ENCODE measurements around the gene FMR1NB.

The FMR1NB gene

DNA sequence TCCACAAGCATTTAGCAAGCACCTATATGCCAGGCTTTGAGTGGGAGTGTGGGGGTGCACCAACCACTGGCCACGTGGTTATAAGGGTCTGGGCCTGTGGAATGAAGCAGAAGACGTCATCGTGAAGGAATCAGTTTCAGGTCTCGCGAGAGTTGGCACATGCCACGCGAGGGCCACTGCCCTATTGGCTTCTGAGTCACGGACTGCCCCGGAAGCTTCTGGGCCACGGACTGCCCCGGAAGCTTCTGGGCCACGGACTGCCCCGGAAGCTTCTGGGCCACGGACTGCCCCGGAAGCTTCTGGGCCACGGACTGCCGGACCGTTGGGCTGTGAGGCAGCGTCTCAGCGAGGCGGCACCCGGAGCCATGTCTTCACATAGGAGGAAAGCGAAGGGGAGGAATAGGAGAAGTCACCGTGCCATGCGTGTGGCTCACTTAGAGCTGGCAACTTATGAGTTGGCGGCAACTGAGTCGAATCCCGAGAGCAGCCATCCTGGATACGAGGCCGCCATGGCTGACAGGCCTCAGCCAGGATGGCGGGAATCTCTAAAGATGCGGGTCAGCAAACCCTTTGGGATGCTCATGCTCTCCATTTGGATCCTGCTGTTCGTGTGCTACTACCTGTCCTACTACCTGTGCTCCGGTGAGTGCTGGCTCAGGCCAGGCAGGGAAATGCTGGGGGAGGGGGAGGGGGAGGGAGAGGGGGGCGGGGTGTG lies at the start of gene FMR1NB:
FMR1NB (plus strand) TSS at position 300 of the 715 bp plus-strand sequence; CDS start at position 366, 66 bp downstream.
- no peak within 1 kb of the TSS for H3K4me3 ChIP-seq (ENCODE audit: low read depth, low read length)
- no peak for TF ChIP-seq CTCF (IDR thresholded peaks at IDR 0.05; ENCODE audit: low read depth, low read length)

GRCh38 chrX:147933815-147934214 lies 47.3 kb upstream of the FMR1NB start:
- H3K4me3 ChIP-seq (ENCODE audit: low read depth, low read length): no peak overlapping the region
- no peak for TF ChIP-seq CTCF (IDR thresholded peaks at IDR 0.05; ENCODE audit: low read depth, low read length)

DNA sequence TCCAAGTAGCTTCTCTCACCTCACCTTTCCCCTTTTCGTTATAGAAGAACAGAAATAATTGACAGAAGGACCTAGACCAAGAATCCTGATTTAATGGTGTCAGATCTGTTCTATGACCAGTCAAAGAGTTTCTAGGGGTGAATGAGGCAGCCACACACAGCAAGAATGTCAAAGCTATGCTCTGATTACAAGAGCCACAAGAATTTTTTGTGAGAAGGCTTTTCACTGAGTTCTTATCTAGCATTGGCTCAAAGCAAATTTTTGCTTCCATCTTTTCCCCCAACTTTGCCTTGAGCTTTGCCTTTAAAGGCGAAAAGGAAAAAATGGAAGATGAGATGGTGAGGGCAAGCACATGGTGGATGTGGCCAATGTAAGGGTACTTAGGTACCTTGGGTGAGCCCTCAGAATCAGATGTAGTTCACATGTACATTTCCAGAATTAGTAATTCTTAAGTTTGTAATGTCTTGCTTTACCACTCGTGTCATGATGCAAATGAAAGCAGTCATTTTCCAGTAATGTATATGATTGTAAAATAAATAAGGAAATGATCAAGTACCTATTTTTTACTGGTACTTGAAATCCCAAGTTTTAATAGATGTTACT lies 45.9 kb upstream of the FMR1NB start:
- H3K4me3 ChIP-seq (ENCODE audit: low read depth, low read length): no peak overlapping the region
- TF ChIP-seq CTCF (IDR thresholded peaks at IDR 0.05; ENCODE audit: low read depth, low read length): no peak

- no peak overlapping the region for H3K4me3 ChIP-seq (ENCODE audit: low read depth, low read length)
- TF ChIP-seq CTCF (IDR thresholded peaks at IDR 0.05; ENCODE audit: low read depth, low read length): no peak
Observed at GRCh38 chrX:147945286-147945685, 35.9 kb upstream of the FMR1NB start.

DNA sequence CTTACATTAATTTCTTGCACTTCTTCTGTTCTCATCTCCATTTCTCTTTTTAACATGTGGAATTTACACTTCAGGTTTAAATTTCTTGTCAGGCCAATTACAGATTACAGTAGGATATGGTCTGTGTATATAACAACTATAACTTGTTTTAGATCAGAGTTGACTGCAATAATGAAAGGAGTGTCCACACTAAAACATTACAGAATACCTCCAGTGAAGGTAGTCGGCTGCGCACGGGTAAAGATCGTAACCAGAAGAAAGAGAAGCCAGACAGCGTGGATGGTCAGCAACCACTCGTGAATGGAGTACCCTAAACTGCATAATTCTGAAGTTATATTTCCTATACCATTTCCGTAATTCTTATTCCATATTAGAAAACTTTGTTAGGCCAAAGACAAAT lies 32.6 kb upstream of the FMR1NB start:
- no peak overlapping the region for H3K4me3 ChIP-seq (ENCODE audit: low read depth, low read length)
- TF ChIP-seq CTCF (IDR thresholded peaks at IDR 0.05; ENCODE audit: low read depth, low read length): no peak

- no peak for TF ChIP-seq CTCF (IDR thresholded peaks at IDR 0.05; ENCODE audit: low read depth, low read length)
- H3K4me3 ChIP-seq (ENCODE audit: low read depth, low read length): no peak overlapping the region
Observed at GRCh38 chrX:147950352-147950751, 30.8 kb upstream of the FMR1NB start.

- H3K4me3 ChIP-seq (ENCODE audit: low read depth, low read length): no peak overlapping the region
- no peak for TF ChIP-seq CTCF (IDR thresholded peaks at IDR 0.05; ENCODE audit: low read depth, low read length)
Observed at GRCh38 chrX:147953976-147954375, 27.2 kb upstream of the FMR1NB start.

Data from WI38 (cell line).